HUES48 (cell line): ENCODE data around the gene ICE1.
"Not testable (repeated sequence)": the region's sequence is repeated elsewhere in the genome, so short reads cannot be mapped to it uniquely, and the experiment has no call there.

Experiments used
- H3K27ac ChIP-seq: one replicate; pipeline ENCODE4 v1.7.0; 2013; ENCODE audit warnings: low read depth, low read length, inconsistent platforms
- H3K27me3 ChIP-seq: 2 replicates; pipeline ENCODE4 v1.6.1; 2013; ENCODE audit warnings: mild to moderate bottlenecking, low read length; ENCODE audit not compliant: control insufficient read depth, insufficient read depth
- H3K36me3 ChIP-seq: 2 replicates; pipeline ENCODE4 v1.6.1; 2013; ENCODE audit warnings: low read length; ENCODE audit not compliant: control insufficient read depth, insufficient read depth
- H3K4me1 ChIP-seq: 2 replicates; pipeline ENCODE4 v1.6.1; 2013; ENCODE audit warnings: mild to moderate bottlenecking, low read length; ENCODE audit not compliant: control insufficient read depth, insufficient read depth
- H3K4me3 ChIP-seq: 2 replicates; pipeline ENCODE4 v1.5.1; 2013; ENCODE audit warnings: mild to moderate bottlenecking, low read depth, low read length
- H3K9ac ChIP-seq: 2 replicates; pipeline ENCODE4 v1.6.1; 2013; ENCODE audit warnings: mild to moderate bottlenecking, low read depth, low read length, moderate library complexity
- H3K9me3 ChIP-seq: 2 replicates; pipeline ENCODE4 v1.6.1; 2013; ENCODE audit warnings: low read length; ENCODE audit not compliant: control insufficient read depth, insufficient read depth

Gene ICE1

GRCh38 chr5:5404381-5404780 lies 18.1 kb upstream of the ICE1 start:
- Histone ChIP-seq H3K4me1 (no peaks in the 10 kb centered on the region), H3K27me3 (no peaks in the 10 kb centered on the region), H3K9ac (no peak overlapping the region), H3K36me3 (no peaks in the 10 kb centered on the region), H3K4me3 (no peak overlapping the region), H3K9me3 (peaks cover 16% of the 10 kb centered on the region), H3K27ac (no peak overlapping the region)

GRCh38 chr5:5405441-5405840 lies 17.0 kb upstream of the ICE1 start:
- H3K4me3 ChIP-seq, result no peak overlapping the region
- H3K27ac ChIP-seq, result no peak overlapping the region
- no peaks in the 10 kb centered on the region for H3K27me3 ChIP-seq
- no peaks in the 10 kb centered on the region for H3K36me3 ChIP-seq
- peaks cover 21% of the 10 kb centered on the region for H3K9me3 ChIP-seq
- H3K4me1 ChIP-seq, result no peaks in the 10 kb centered on the region
- H3K9ac ChIP-seq, result no peak overlapping the region

GRCh38 chr5:5407924-5408323 lies 14.6 kb upstream of the ICE1 start:
- Histone ChIP-seq H3K27ac (no peak overlapping the region), H3K9ac (no peak overlapping the region), H3K27me3 (no peaks in the 10 kb centered on the region), H3K4me1 (no peaks in the 10 kb centered on the region), H3K4me3 (no peak overlapping the region), H3K36me3 (no peaks in the 10 kb centered on the region), H3K9me3 (peaks cover 26% of the 10 kb centered on the region)

- no peak overlapping the region for H3K4me3 ChIP-seq
- H3K27ac ChIP-seq, result no peak overlapping the region
- no peaks in the 10 kb centered on the region for H3K36me3 ChIP-seq
- no peaks in the 10 kb centered on the region for H3K27me3 ChIP-seq
- H3K9me3 ChIP-seq, result peaks cover 26% of the 10 kb centered on the region
- H3K4me1 ChIP-seq, result no peaks in the 10 kb centered on the region
- H3K9ac ChIP-seq, result no peak overlapping the region
These were observed 13.2 kb upstream of the ICE1 start for GRCh38 chr5:5409151-5409810.

GRCh38 chr5:5413856-5414255 lies 8.6 kb upstream of the ICE1 start:
- H3K36me3 ChIP-seq, H3K4me1 ChIP-seq, H3K27me3 ChIP-seq, H3K27ac ChIP-seq, H3K4me3 ChIP-seq, H3K9ac ChIP-seq: not testable (repeated sequence)
- H3K9me3 ChIP-seq, result peaks cover 18% of the 10 kb centered on the region

GRCh38 chr5:5414999-5415398 lies 7.5 kb upstream of the ICE1 start:
- Histone ChIP-seq H3K27ac (no peak overlapping the region), H3K36me3 (no peaks in the 10 kb centered on the region), H3K9me3 (peaks cover 6% of the 10 kb centered on the region), H3K9ac (no peak overlapping the region), H3K27me3 (no peaks in the 10 kb centered on the region), H3K4me1 (peaks cover 9% of the 10 kb centered on the region; the same call in 1 of the 2 replicates), H3K4me3 (no peak overlapping the region)

- Histone ChIP-seq H3K27ac (no peak overlapping the region), H3K36me3 (no peaks in the 10 kb centered on the region), H3K27me3 (no peaks in the 10 kb centered on the region), H3K9me3 (no peaks in the 10 kb centered on the region), H3K9ac (no peak overlapping the region), H3K4me3 (no peak overlapping the region), H3K4me1 (peaks cover 24% of the 10 kb centered on the region)
These were observed 5.7 kb upstream of the ICE1 start for GRCh38 chr5:5416733-5417132.

- Histone ChIP-seq H3K36me3 (no peaks in the 10 kb centered on the region), H3K9me3 (no peaks in the 10 kb centered on the region), H3K27ac (no peak overlapping the region), H3K27me3 (no peaks in the 10 kb centered on the region), H3K4me3 (no peak overlapping the region), H3K9ac (no peak overlapping the region), H3K4me1 (peaks cover 24% of the 10 kb centered on the region)
These were observed 4.5 kb upstream of the ICE1 start for GRCh38 chr5:5418006-5418405.

GRCh38 chr5:5418764-5419163 lies 3.7 kb upstream of the ICE1 start:
- Histone ChIP-seq H3K9me3 (no peaks in the 10 kb centered on the region), H3K36me3 (no peaks in the 10 kb centered on the region), H3K4me1 (peaks cover 29% of the 10 kb centered on the region), H3K27me3 (no peaks in the 10 kb centered on the region), H3K9ac (no peak overlapping the region), H3K4me3 (no peak overlapping the region), H3K27ac (no peak overlapping the region)

- H3K9ac ChIP-seq, result no peak overlapping the region
- H3K27ac ChIP-seq, result no peak overlapping the region
- H3K4me1 ChIP-seq, result peaks cover 33% of the 10 kb centered on the region
- H3K27me3 ChIP-seq, result no peaks in the 10 kb centered on the region
- no peaks in the 10 kb centered on the region for H3K9me3 ChIP-seq
- no peaks in the 10 kb centered on the region for H3K36me3 ChIP-seq
- no peak overlapping the region for H3K4me3 ChIP-seq
These were observed 2.9 kb upstream of the ICE1 start for GRCh38 chr5:5419291-5420210.

GRCh38 chr5:5420251-5420650 lies 2.2 kb upstream of the ICE1 start:
- Histone ChIP-seq H3K27me3 (no peaks in the 10 kb centered on the region), H3K9ac (no peak overlapping the region), H3K27ac (no peak overlapping the region), H3K4me3 (no peak overlapping the region), H3K9me3 (no peaks in the 10 kb centered on the region), H3K4me1 (peaks cover 33% of the 10 kb centered on the region), H3K36me3 (no peaks in the 10 kb centered on the region)
